Upper lobe of left lung (tissue), 6 donors: Measurements from ENCODE around the gene ARID4B. TPM values are rescaled to one million over a fixed set of nuclear protein-coding genes. Genes with fewer than 3 reads are reported as not detected.

Experiments
- ATAC-seq, 2 donors: fragments of 200-7000 bp; cut with Tn5 transposase; one replicate each; pipeline ENCODE4 v1.9.1; 2022; ENCODE audit warnings: mild to moderate bottlenecking in 2 of 2, moderate library complexity in 2 of 2; ENCODE audit not compliant: low FRiP score in 2 of 2
- DNase-seq, 2 donors: peaks; one replicate each; pipeline ENCODE4 v3.0.0-alpha.2; 2019 to 2020
- H3K27ac ChIP-seq, 4 donors: fragments of 200-600 bp; sonication (generic); one replicate each; pipeline ENCODE4 v1.5.1; 2016 to 2019
- H3K27me3 ChIP-seq, 4 donors: fragments of 200-600 bp; sonication (generic); one replicate each; pipeline ENCODE4 v1.5.1; 2017 to 2019
- H3K36me3 ChIP-seq, 4 donors: fragments of 200-600 bp; sonication (generic); one replicate each; pipeline ENCODE4 v1.5.1; 2016 to 2019
- H3K4me1 ChIP-seq, 4 donors: fragments of 200-600 bp; sonication (generic); one replicate each; pipeline ENCODE4 v1.5.1; 2018 to 2019
- H3K4me3 ChIP-seq, 4 donors: fragments of 200-600 bp; sonication (generic); one replicate each; pipeline ENCODE4 v1.5.1; 2017 to 2019; ENCODE audit warnings: mild to moderate bottlenecking in 2 of 4, moderate library complexity in 1 of 4
- H3K9me3 ChIP-seq, 4 donors: fragments of 200-600 bp; sonication (generic); one replicate each; pipeline ENCODE4 v1.5.1; 2018 to 2019
- EP300 ChIP-seq, 4 donors: sonication (generic); formaldehyde crosslinking; IDR thresholded peaks; one replicate each; pipeline ENCODE4 v1.5.1; 2017; ENCODE audit warnings: antibody characterized with exemption in 4 of 4, control low read depth in 2 of 4
- POLR2A ChIP-seq, 4 donors: fragments of 450-650 bp; IDR thresholded peaks; one replicate each; pipeline ENCODE4 v1.5.1; 2016 to 2017; ENCODE audit warnings: antibody characterized with exemption in 4 of 4, mild to moderate bottlenecking in 2 of 4
- POLR2AphosphoS5 ChIP-seq, 2 donors: sonication (generic); formaldehyde crosslinking; IDR thresholded peaks; one replicate each; pipeline ENCODE4 v1.5.1; 2017; ENCODE audit warnings: antibody characterized with exemption in 2 of 2
- WGBS, 2 donors: methylation state at CpG; one replicate each; pipeline ENCODE4 v1.1.5; 2017 to 2018; 5-methylcytosine and 5-hydroxymethylcytosine counted together
- total RNA-seq, 6 donors: library from RNA; depleted of rRNA in 4 of 6; stranded (reverse); fragments of >200 nt in 4 of 6; gene quantifications; one replicate each; pipeline versions ENCODE4 v1.1.0 to v1.2.1, GENCODE V29; 2016 to 2021
- TF ChIP-seq, protein P1 (sequence below), 6 experiments: fragments of 450-650 bp in 4 of 6; fragments of 200-600 bp in 2 of 6; sonication (generic) in 2 of 6; IDR thresholded peaks; one replicate each; pipeline ENCODE4 v1.5.1; 2016 to 2019; ENCODE audit warnings: antibody characterized with exemption in 6 of 6
- donor health status: DM: no; HTN: no; CAD: no; lungs with moderate emphysema.
- donor health status: DM: no; HTN: yes; CAD: no; lungs with severe emphysema.

ARID4B gene
- total RNA-seq, 6 donors from 2014 or later, result 31.1 to 90.1 (median 51.3) TPM

DNA sequence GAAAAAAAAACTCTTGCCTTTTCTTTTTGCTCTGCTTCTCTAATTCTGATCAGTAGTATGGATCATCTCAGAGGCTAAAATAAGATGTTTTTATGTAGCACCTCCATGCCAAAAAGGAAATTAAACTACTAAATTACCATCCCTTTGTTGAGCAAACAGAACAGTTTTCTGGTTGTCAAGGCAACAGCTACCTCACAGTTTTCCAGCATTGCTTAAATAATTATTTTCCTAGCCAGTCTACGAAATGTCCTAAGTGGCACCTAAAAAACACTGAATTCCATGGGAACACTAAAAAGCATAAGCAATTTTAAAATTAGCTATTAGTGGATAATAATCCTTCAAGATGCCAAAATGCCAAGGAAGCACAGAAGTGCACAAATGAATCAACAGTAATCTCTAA, 61.7 kb downstream of the ARID4B start:
- no peak for TF ChIP-seq EP300 (IDR thresholded peaks at IDR 0.05)
- TF ChIP-seq POLR2A (IDR thresholded peaks at IDR 0.05), result no peak
- TF ChIP-seq POLR2AphosphoS5 (IDR thresholded peaks at IDR 0.05), result no peak
- TF ChIP-seq, protein P1, sequence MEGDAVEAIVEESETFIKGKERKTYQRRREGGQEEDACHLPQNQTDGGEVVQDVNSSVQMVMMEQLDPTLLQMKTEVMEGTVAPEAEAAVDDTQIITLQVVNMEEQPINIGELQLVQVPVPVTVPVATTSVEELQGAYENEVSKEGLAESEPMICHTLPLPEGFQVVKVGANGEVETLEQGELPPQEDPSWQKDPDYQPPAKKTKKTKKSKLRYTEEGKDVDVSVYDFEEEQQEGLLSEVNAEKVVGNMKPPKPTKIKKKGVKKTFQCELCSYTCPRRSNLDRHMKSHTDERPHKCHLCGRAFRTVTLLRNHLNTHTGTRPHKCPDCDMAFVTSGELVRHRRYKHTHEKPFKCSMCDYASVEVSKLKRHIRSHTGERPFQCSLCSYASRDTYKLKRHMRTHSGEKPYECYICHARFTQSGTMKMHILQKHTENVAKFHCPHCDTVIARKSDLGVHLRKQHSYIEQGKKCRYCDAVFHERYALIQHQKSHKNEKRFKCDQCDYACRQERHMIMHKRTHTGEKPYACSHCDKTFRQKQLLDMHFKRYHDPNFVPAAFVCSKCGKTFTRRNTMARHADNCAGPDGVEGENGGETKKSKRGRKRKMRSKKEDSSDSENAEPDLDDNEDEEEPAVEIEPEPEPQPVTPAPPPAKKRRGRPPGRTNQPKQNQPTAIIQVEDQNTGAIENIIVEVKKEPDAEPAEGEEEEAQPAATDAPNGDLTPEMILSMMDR (IDR thresholded peaks at IDR 0.05), result no peak
- no peaks in the 10 kb centered on the region for H3K9me3 ChIP-seq
- 30 to 56% methylated on average over 1 of the region's 1 CpG for WGBS, 2 donors
- H3K4me1 ChIP-seq, result peaks cover 10 to 44% (median 16%) of the 10 kb centered on the region in 4 donors
- DNase-seq, result no peak
- H3K27me3 ChIP-seq, result no peaks in the 10 kb centered on the region
- ATAC-seq, result peak in 1 of 2 donors; percentile 23
- H3K27ac ChIP-seq, result no peak overlapping the region
- H3K36me3 ChIP-seq, result no peaks in the 10 kb centered on the region
- H3K4me3 ChIP-seq, result no peak overlapping the region

DNA sequence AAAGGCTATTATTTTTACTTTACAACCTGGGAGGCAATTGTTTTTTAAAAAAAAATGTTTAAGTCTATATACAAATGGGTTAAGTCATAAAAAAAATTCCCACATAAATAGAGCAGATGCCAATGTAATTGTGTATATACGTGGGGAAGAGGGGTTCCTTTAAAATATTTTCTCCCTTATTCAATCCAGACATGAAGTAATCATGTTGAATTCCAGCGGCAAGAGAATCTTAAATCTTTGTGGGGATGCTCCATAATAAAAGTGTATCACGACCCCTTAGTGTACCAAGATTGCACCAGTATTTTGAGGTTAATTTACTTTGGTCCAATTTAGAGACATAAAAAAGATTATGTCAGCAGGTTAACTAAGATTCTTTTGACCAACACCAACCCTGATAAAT, 62.1 kb downstream of the ARID4B start:
- no peaks in the 10 kb centered on the region for H3K36me3 ChIP-seq
- H3K27ac ChIP-seq, result no peak overlapping the region
- WGBS, 2 donors, result 58 to 70% methylated on average over 3 of the region's 3 CpGs
- no peaks in the 10 kb centered on the region for H3K9me3 ChIP-seq
- no peak for DNase-seq
- ATAC-seq, result no peak
- no peaks in the 10 kb centered on the region for H3K27me3 ChIP-seq
- TF ChIP-seq, protein P1 (IDR thresholded peaks at IDR 0.05), result no peak
- TF ChIP-seq POLR2AphosphoS5 (IDR thresholded peaks at IDR 0.05) (no peak), EP300 (IDR thresholded peaks at IDR 0.05) (no peak), POLR2A (IDR thresholded peaks at IDR 0.05) (no peak)
- H3K4me3 ChIP-seq, result no peak overlapping the region
- H3K4me1 ChIP-seq, result peaks cover 14 to 44% (median 15%) of the 10 kb centered on the region in 4 donors

DNA sequence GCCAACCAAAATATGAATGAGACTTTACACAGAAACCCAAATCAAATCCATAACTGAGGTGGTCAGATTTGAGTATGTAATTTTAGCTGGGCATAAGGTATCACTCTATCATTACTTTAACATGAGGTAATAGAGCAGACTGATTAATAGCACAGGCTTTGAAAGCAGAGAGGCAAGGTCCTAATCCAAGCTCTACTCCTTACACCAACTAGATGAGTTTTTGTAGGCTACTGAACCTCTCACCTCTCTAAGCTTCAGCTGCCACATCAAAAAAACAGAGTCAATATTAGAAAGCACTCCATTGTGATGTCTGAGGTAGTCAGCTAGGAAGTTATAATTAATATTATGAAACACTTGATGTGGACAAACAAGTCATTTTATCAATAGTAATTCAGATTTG, 63.7 kb downstream of the ARID4B start:
- DNase-seq (no peak), ATAC-seq (peak in 1 of 2 donors; percentile 34)
- peaks cover 0 to 4% (median 0%) of the 10 kb centered on the region in 4 donors for H3K36me3 ChIP-seq
- TF ChIP-seq POLR2AphosphoS5 (IDR thresholded peaks at IDR 0.05), result no peak
- no peak for TF ChIP-seq EP300 (IDR thresholded peaks at IDR 0.05)
- no peak for TF ChIP-seq POLR2A (IDR thresholded peaks at IDR 0.05)
- TF ChIP-seq, protein P1 (IDR thresholded peaks at IDR 0.05), result no peak
- H3K9me3 ChIP-seq, result no peaks in the 10 kb centered on the region
- peaks cover 8 to 42% (median 23%) of the 10 kb centered on the region in 4 donors for H3K4me1 ChIP-seq
- no peak overlapping the region for H3K4me3 ChIP-seq
- H3K27ac ChIP-seq, result no peak overlapping the region
- H3K27me3 ChIP-seq, result no peaks in the 10 kb centered on the region

DNA sequence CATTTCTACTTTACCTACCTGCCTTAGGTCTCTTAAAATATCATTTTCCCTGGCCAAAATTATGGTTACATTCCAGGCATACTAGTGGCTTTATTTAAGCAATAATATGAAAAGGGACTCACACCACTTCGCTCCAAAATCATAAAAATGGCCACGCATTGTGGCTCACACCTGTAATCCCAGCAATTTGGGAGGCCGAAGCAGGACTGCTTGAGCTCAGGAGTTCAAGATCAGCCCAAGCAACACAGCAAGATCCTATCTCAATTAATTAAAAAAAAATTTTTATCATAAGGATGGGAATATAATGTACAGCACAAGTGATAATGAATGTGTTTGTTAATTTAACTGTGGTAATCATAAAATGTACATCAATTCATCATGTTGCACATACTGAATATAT, 65.4 kb downstream of the ARID4B start:
- H3K4me3 ChIP-seq, result no peak overlapping the region
- DNase-seq (no peak), ATAC-seq (no peak)
- WGBS, 2 donors, result 98 to 100% methylated on average over 3 of the region's 3 CpGs
- H3K9me3 ChIP-seq, result no peaks in the 10 kb centered on the region
- H3K27me3 ChIP-seq, result no peaks in the 10 kb centered on the region
- TF ChIP-seq POLR2A (IDR thresholded peaks at IDR 0.05) (no peak), POLR2AphosphoS5 (IDR thresholded peaks at IDR 0.05) (no peak), EP300 (IDR thresholded peaks at IDR 0.05) (no peak)
- TF ChIP-seq, protein P1 (IDR thresholded peaks at IDR 0.05), result no peak
- H3K4me1 ChIP-seq, result peaks cover 11 to 41% (median 28%) of the 10 kb centered on the region in 4 donors
- no peak overlapping the region for H3K27ac ChIP-seq
- peaks cover 0 to 4% (median 1%) of the 10 kb centered on the region in 4 donors for H3K36me3 ChIP-seq

DNA sequence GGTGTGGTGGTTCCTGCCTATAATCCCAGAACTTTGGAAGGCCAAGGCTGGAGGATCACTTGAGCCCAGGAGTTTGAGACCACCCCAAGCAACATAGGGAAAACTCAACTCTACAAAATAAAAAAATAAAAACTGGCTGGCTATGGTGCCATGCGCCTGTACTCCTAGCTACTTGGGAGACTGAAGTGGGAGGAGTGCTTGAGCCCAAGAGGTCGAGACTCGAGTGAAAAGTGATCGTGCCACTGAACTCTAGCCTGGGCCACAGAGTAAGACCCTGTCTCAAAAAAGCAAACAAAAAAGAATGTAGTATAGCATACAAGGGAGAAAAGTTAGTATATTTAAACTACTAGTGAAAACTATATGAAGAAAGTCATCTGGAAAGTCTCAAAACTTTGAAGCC, 66.7 kb downstream of the ARID4B start:
- H3K27ac ChIP-seq, result no peak overlapping the region
- peak in 1 of 2 donors; percentile 51 for DNase-seq
- peaks cover 7 to 38% (median 24%) of the 10 kb centered on the region in 4 donors for H3K4me1 ChIP-seq
- TF ChIP-seq, protein P1 (IDR thresholded peaks at IDR 0.05), result no peak
- peaks cover 0 to 4% (median 1%) of the 10 kb centered on the region in 4 donors for H3K36me3 ChIP-seq
- no peak for ATAC-seq
- H3K4me3 ChIP-seq, result no peak overlapping the region
- H3K9me3 ChIP-seq, result no peaks in the 10 kb centered on the region
- no peaks in the 10 kb centered on the region for H3K27me3 ChIP-seq
- WGBS, 2 donors, result 77% methylated on average over 4 of the region's 4 CpGs
